HepG2 (cell line): ENCODE data around the gene SLC16A6. TPM values are rescaled to one million over a fixed set of nuclear protein-coding genes. Genes with fewer than 3 reads are reported as not detected.

Experiments used
- IKZF1 ChIP-seq: fragments of 450-650 bp; IDR thresholded peaks from 2 replicates; pipeline ENCODE4 v1.7.1; 2016
- KIAA2018 ChIP-seq: sonication (generic); formaldehyde crosslinking; IDR thresholded peaks from 2 replicates; pipeline ENCODE4 v1.5.0; 2020; ENCODE audit warnings: mild to moderate bottlenecking, missing genetic modification reagents, borderline replicate concordance
- KLF13 ChIP-seq: sonication (generic); formaldehyde crosslinking; IDR thresholded peaks from 2 replicates; pipeline ENCODE4 v1.4.0; 2020; ENCODE audit warnings: mild to moderate bottlenecking, missing genetic modification reagents
- MLXIP ChIP-seq: sonication (generic); formaldehyde crosslinking; IDR thresholded peaks from 2 replicates; pipeline ENCODE4 v1.9.0; 2021; ENCODE audit warnings: missing genetic modification reagents, borderline replicate concordance
- MTF2 ChIP-seq: sonication (generic); formaldehyde crosslinking; IDR thresholded peaks from 2 replicates; pipeline ENCODE4 v1.5.0; 2020; ENCODE audit warnings: missing genetic modification reagents, borderline replicate concordance
- RFX5 ChIP-seq: IDR thresholded peaks from 2 replicates; pipeline ENCODE4 v1.6.1; 2011; ENCODE audit warnings: low read depth, low read length, improper control_type of control experiment
- TFE3 ChIP-seq: IDR thresholded peaks from 2 replicates; pipeline ENCODE4 v1.6.1; 2016
- ZBTB4 ChIP-seq: sonication (generic); formaldehyde crosslinking; IDR thresholded peaks from 2 replicates; pipeline ENCODE4 v1.4.0; 2020; ENCODE audit warnings: missing genetic modification reagents, mild to moderate bottlenecking, borderline replicate concordance
- ZFYVE20 ChIP-seq: sonication (generic); formaldehyde crosslinking; IDR thresholded peaks from 2 replicates; pipeline ENCODE4 v1.8.0; 2023; ENCODE audit warnings: low read depth, mild to moderate bottlenecking, moderate library complexity, missing genetic modification reagents, borderline replicate concordance
- ZNF543 ChIP-seq: sonication (generic); formaldehyde crosslinking; IDR thresholded peaks from 2 replicates; pipeline ENCODE4 v1.4.0; 2020; ENCODE audit warnings: mild to moderate bottlenecking, missing genetic modification reagents
- ZNF7 ChIP-seq: IDR thresholded peaks from 2 replicates; pipeline ENCODE4 v1.6.1; 2016; ENCODE audit warnings: missing biosample characterization, missing genetic modification reagents
- ZSCAN20 ChIP-seq: sonication (generic); formaldehyde crosslinking; IDR thresholded peaks from 2 replicates; pipeline ENCODE4 v1.4.0; 2020; ENCODE audit warnings: missing genetic modification reagents, mild to moderate bottlenecking, borderline replicate concordance
- polyA plus RNA-seq, 8 experiments: library from polyadenylated mRNA; depleted of rRNA in 3 of 8; stranded (reverse) in 7 of 8; unstranded in 1 of 8; fragments of >200 nt; fragmentation: Illumina TruSeq in 4 of 8; extraction: Trizol in 4 of 8; gene quantifications; 2 replicates each; pipeline versions ENCODE4 v1.2.1 to v1.2.3, GENCODE V29; 2011 to 2016; ENCODE audit warnings: low read depth in 4 of 8, missing spikeins in 1 of 8, mixed read lengths in 1 of 8; ENCODE audit not compliant: insufficient read depth in 1 of 8
- total RNA-seq, 5 experiments: library from RNA; depleted of rRNA; stranded (reverse); fragments of >200 nt; fragmentation: Illumina TruSeq; extraction: Trizol; gene quantifications; 2 replicates each; pipeline ENCODE4 v1.2.3, GENCODE V29; 2016; ENCODE audit warnings: low read depth in 1 of 5

Gene SLC16A6
- total and polyA plus RNA-seq, 2 of the 13 experiments (the other 11 are each of a cell fraction or from before 2014, with no cell fraction given): 1.1 to 44.7 TPM

GRCh38 chr17:68291836-68292688 lies 1.1 kb upstream of the SLC16A6 start (continued):
- TF ChIP-seq ZBTB4 (CRISPR knock-in tag) (peak; percentile 51; the same call in 1 of the 2 replicates), KIAA2018 (CRISPR knock-in tag) (no peak), MTF2 (CRISPR knock-in tag) (no peak), KLF13 (CRISPR knock-in tag) (no peak), ZNF543 (peak; percentile 83; the same call in 1 of the 2 replicates), ZNF7 (no peak), TFE3 (no peak), MLXIP (CRISPR knock-in tag) (no peak), RFX5 (no peak), ZFYVE20 (CRISPR knock-in tag) (no peak), ZSCAN20 (CRISPR knock-in tag) (0 out of 2 replicates have a peak, but pooled peaks have one; percentile 24), IKZF1 (no peak)
